ENCODE results near the gene AFF2. TPM values are rescaled to one million over a fixed set of nuclear protein-coding genes. Genes with fewer than 3 reads are reported as not detected.

The AFF2 gene
- total and polyA plus RNA-seq, 2 donors from 2014 or later: 0.09 to 5.7 TPM

- Histone ChIP-seq H3K4me3 (ENCODE audit: low read length in 3 of 3) (no peak overlapping the region), H3K27me3 (ENCODE audit: control insufficient read depth, insufficient read depth, low read length) (no peaks in the 10 kb centered on the region), H3K36me3 (ENCODE audit: control insufficient read depth in 2 of 3, insufficient read depth in 3 of 3, low read length in 3 of 3) (no peaks in the 10 kb centered on the region), H3K9ac (ENCODE audit: low read length in 3 of 3) (no peak overlapping the region), H3K4me1 (ENCODE audit: control insufficient read depth in 2 of 3, insufficient read depth in 2 of 3, low read depth in 1 of 3, low read length in 3 of 3) (no peaks in the 10 kb centered on the region), H3K27ac (ENCODE audit: low read depth in 2 of 2, low read length in 2 of 2) (no peak overlapping the region), H3K9me3 (ENCODE audit: control insufficient read depth in 2 of 3, insufficient read depth in 1 of 3, low read length in 3 of 3) (no peaks in the 10 kb centered on the region)
- FAIRE-seq (no peak), DNase-seq (peak in 1 of 5 donors; percentile 12)
- no peak for TF ChIP-seq CTCF (IDR thresholded peaks at IDR 0.05; ENCODE audit: borderline replicate concordance, extremely low read depth, insufficient read depth)
- intact Hi-C loops (cut with DNase I): no loop called here
Measured at GRCh38 chrX:148923631-148924030, 423.2 kb downstream of the AFF2 start.

GRCh38 chrX:148926371-148926770 is 426.0 kb downstream of the AFF2 start:
- DNase-seq: no peak
- no peaks in the 10 kb centered on the region for H3K9me3 ChIP-seq (ENCODE audit: control insufficient read depth in 2 of 3, insufficient read depth in 1 of 3, low read length in 3 of 3)
- intact Hi-C loops (cut with DNase I): no loop called here
- H3K4me1 ChIP-seq (ENCODE audit: control insufficient read depth in 2 of 3, insufficient read depth in 2 of 3, low read depth in 1 of 3, low read length in 3 of 3): no peaks in the 10 kb centered on the region
- TF ChIP-seq CTCF (IDR thresholded peaks at IDR 0.05; ENCODE audit: borderline replicate concordance, extremely low read depth, insufficient read depth): no peak
- no peak overlapping the region for H3K27ac ChIP-seq (ENCODE audit: low read depth in 2 of 2, low read length in 2 of 2)
- no peaks in the 10 kb centered on the region for H3K36me3 ChIP-seq (ENCODE audit: control insufficient read depth in 2 of 3, insufficient read depth in 3 of 3, low read length in 3 of 3)
- FAIRE-seq: no peak
- H3K9ac ChIP-seq (ENCODE audit: low read length in 3 of 3): no peak overlapping the region
- H3K27me3 ChIP-seq (ENCODE audit: control insufficient read depth, insufficient read depth, low read length): no peaks in the 10 kb centered on the region
- no peak overlapping the region for H3K4me3 ChIP-seq (ENCODE audit: low read length in 3 of 3)

GRCh38 chrX:148928811-148929210 is 428.4 kb downstream of the AFF2 start:
- no peaks in the 10 kb centered on the region for H3K4me1 ChIP-seq (ENCODE audit: control insufficient read depth in 2 of 3, insufficient read depth in 2 of 3, low read depth in 1 of 3, low read length in 3 of 3)
- intact Hi-C loops (cut with DNase I): no loop called here
- H3K36me3 ChIP-seq (ENCODE audit: control insufficient read depth in 2 of 3, insufficient read depth in 3 of 3, low read length in 3 of 3): no peaks in the 10 kb centered on the region
- H3K27ac ChIP-seq (ENCODE audit: low read depth in 2 of 2, low read length in 2 of 2): no peak overlapping the region
- no peak overlapping the region for H3K9ac ChIP-seq (ENCODE audit: low read length in 3 of 3)
- TF ChIP-seq CTCF (IDR thresholded peaks at IDR 0.05; ENCODE audit: borderline replicate concordance, extremely low read depth, insufficient read depth): no peak
- H3K27me3 ChIP-seq (ENCODE audit: control insufficient read depth, insufficient read depth, low read length): no peaks in the 10 kb centered on the region
- DNase-seq: no peak
- H3K9me3 ChIP-seq (ENCODE audit: control insufficient read depth in 2 of 3, insufficient read depth in 1 of 3, low read length in 3 of 3): no peaks in the 10 kb centered on the region
- no peak overlapping the region for H3K4me3 ChIP-seq (ENCODE audit: low read length in 3 of 3)
- FAIRE-seq: no peak

- FAIRE-seq: no peak
- intact Hi-C loops (cut with DNase I): no loop called here
- H3K9ac ChIP-seq (ENCODE audit: low read length in 3 of 3): no peak overlapping the region
- no peaks in the 10 kb centered on the region for H3K4me1 ChIP-seq (ENCODE audit: control insufficient read depth in 2 of 3, insufficient read depth in 2 of 3, low read depth in 1 of 3, low read length in 3 of 3)
- no peaks in the 10 kb centered on the region for H3K27me3 ChIP-seq (ENCODE audit: control insufficient read depth, insufficient read depth, low read length)
- no peaks in the 10 kb centered on the region for H3K9me3 ChIP-seq (ENCODE audit: control insufficient read depth in 2 of 3, insufficient read depth in 1 of 3, low read length in 3 of 3)
- no peak for TF ChIP-seq CTCF (IDR thresholded peaks at IDR 0.05; ENCODE audit: borderline replicate concordance, extremely low read depth, insufficient read depth)
- H3K27ac ChIP-seq (ENCODE audit: low read depth in 2 of 2, low read length in 2 of 2): no peak overlapping the region
- no peaks in the 10 kb centered on the region for H3K36me3 ChIP-seq (ENCODE audit: control insufficient read depth in 2 of 3, insufficient read depth in 3 of 3, low read length in 3 of 3)
- H3K4me3 ChIP-seq (ENCODE audit: low read length in 3 of 3): no peak overlapping the region
- no peak for DNase-seq
Measured at GRCh38 chrX:148929686-148930085, 429.3 kb downstream of the AFF2 start.
